IMR-90 (cell line): Measurements from ENCODE around the gene TIMM9. TPM values are rescaled to one million over a fixed set of nuclear protein-coding genes. Genes with fewer than 3 reads are reported as not detected.

Experiments used
- ATAC-seq: fragments of 200-7000 bp; cut with Tn5 transposase; 2 replicates; pipeline ENCODE4 v1.9.1; 2020; ENCODE audit warnings: low read depth, mild to moderate bottlenecking, moderate library complexity
- BruUV-seq: library from RNA; stranded (reverse); fragments of 400-500 nt; replicated peaks from 2 replicates; lab custom pipeline; 2021; lab: Mats Ljungman, UMichigan
- CTCF ChIA-PET: fragments of 300-600 bp; formaldehyde crosslinking; extraction: SDS; loops from one replicate; lab custom pipeline; 2021; ENCODE audit warnings: antibody characterized with exemption; lab: Yijun Ruan, JAX
- POLR2A ChIA-PET: fragments of 300-600 bp; sonication (Branson Sonifier 250); formaldehyde crosslinking; loops from one replicate; lab custom pipeline; 2022; ENCODE audit warnings: antibody characterized with exemption; ENCODE audit not compliant: unreplicated experiment; lab: Charles Lee
- DNase-seq: peaks from one replicate; pipeline ENCODE4 v3.0.0; 2013
- H2AFZ ChIP-seq: replicated peaks from 2 replicates; pipeline ENCODE3; 2013; ENCODE audit warnings: low read length, mild to moderate bottlenecking; ENCODE audit not compliant: poor library complexity
- H2AK5ac ChIP-seq: 2 replicates; pipeline ENCODE4 v1.6.1; 2013; ENCODE audit warnings: low read depth, low read length, inconsistent platforms
- H2AK9ac ChIP-seq: replicated peaks from 2 replicates; pipeline ENCODE3; 2013; ENCODE audit warnings: mild to moderate bottlenecking, low read depth, low read length, moderate library complexity; ENCODE audit not compliant: poor library complexity
- H2BK120ac ChIP-seq: 2 replicates; pipeline ENCODE4 v1.6.1; 2013; ENCODE audit warnings: low read depth, low read length, inconsistent platforms
- H2BK15ac ChIP-seq: 3 replicates; pipeline ENCODE4 v1.6.1; 2013; ENCODE audit warnings: low read depth, low read length, inconsistent platforms
- H2BK20ac ChIP-seq: 2 replicates; pipeline ENCODE4 v1.6.1; 2013; ENCODE audit warnings: low read depth, mild to moderate bottlenecking, inconsistent platforms, low read length, moderate library complexity
- H2BK5ac ChIP-seq: 2 replicates; pipeline ENCODE4 v1.6.1; 2013; ENCODE audit warnings: mild to moderate bottlenecking, low read depth, low read length, inconsistent platforms; ENCODE audit not compliant: poor library complexity, severe bottlenecking
- H3K14ac ChIP-seq: replicated peaks from 2 replicates; pipeline ENCODE4 v1.6.1; 2013; ENCODE audit warnings: low read depth, low read length, inconsistent platforms
- H3K18ac ChIP-seq: 2 replicates; pipeline ENCODE4 v1.6.1; 2013; ENCODE audit warnings: low read depth, low read length, control low read depth
- H3K23ac ChIP-seq: 2 replicates; pipeline ENCODE4 v1.6.1; 2013; ENCODE audit warnings: low read depth, low read length, inconsistent platforms
- H3K27ac ChIP-seq: 2 replicates; pipeline ENCODE4 v1.5.1; 2013; ENCODE audit warnings: mild to moderate bottlenecking, control low read depth, low read length; ENCODE audit not compliant: insufficient read depth
- H3K27me3 ChIP-seq: 2 replicates; pipeline ENCODE4 v1.6.1; 2013; ENCODE audit warnings: low read length; ENCODE audit not compliant: control insufficient read depth, insufficient read depth
- H3K36me3 ChIP-seq: 2 replicates; pipeline ENCODE4 v1.6.1; 2013; ENCODE audit warnings: low read length, mixed read lengths; ENCODE audit not compliant: control insufficient read depth, insufficient read depth
- H3K4ac ChIP-seq: 2 replicates; pipeline ENCODE4 v1.6.1; 2013; ENCODE audit warnings: low read depth, low read length, inconsistent platforms
- H3K4me1 ChIP-seq: 2 replicates; pipeline ENCODE4 v1.6.1; 2013; ENCODE audit warnings: low read length, mixed read lengths; ENCODE audit not compliant: control insufficient read depth, insufficient read depth
- H3K4me2 ChIP-seq: 2 replicates; pipeline ENCODE4 v1.6.1; 2013; ENCODE audit warnings: low read depth, mild to moderate bottlenecking, control low read depth, low read length, moderate library complexity
- H3K4me3 ChIP-seq: 2 replicates; pipeline ENCODE4 v1.5.1; 2013; ENCODE audit warnings: low read depth, mild to moderate bottlenecking, control low read depth, low read length, moderate library complexity; ENCODE audit not compliant: insufficient read depth
- H3K56ac ChIP-seq: 2 replicates; pipeline ENCODE4 v1.6.1; 2013; ENCODE audit warnings: low read length, inconsistent platforms; ENCODE audit not compliant: insufficient read depth; ENCODE audit errors: extremely low read depth
- H3K79me1 ChIP-seq, 2 experiments: 2 replicates each; pipeline ENCODE4 v1.6.1; 2013; ENCODE audit warnings: low read length in 2 of 2, inconsistent platforms in 1 of 2, low read depth in 1 of 2
- H3K9ac ChIP-seq: 2 replicates; pipeline ENCODE4 v1.6.1; 2013; ENCODE audit warnings: low read depth, low read length, control low read depth
- H3K9me1 ChIP-seq: 2 replicates; pipeline ENCODE4 v1.6.1; 2013; ENCODE audit warnings: low read length, inconsistent platforms; ENCODE audit not compliant: insufficient read depth
- H3K9me3 ChIP-seq: 2 replicates; pipeline ENCODE4 v1.6.1; 2013; ENCODE audit warnings: low read length; ENCODE audit not compliant: control insufficient read depth, insufficient read depth
- H4K20me1 ChIP-seq: 2 replicates; pipeline ENCODE4 v1.6.1; 2013; ENCODE audit warnings: low read length, inconsistent platforms; ENCODE audit not compliant: insufficient read depth
- H4K5ac ChIP-seq: 2 replicates; pipeline ENCODE4 v1.6.1; 2013; ENCODE audit warnings: mild to moderate bottlenecking, low read depth, low read length, control low read depth
- H4K8ac ChIP-seq, 2 experiments: 2 replicates each; pipeline ENCODE4 v1.6.1; 2013; ENCODE audit warnings: low read depth in 2 of 2, low read length in 2 of 2, control low read depth in 1 of 2, inconsistent platforms in 1 of 2
- H4K91ac ChIP-seq: 2 replicates; pipeline ENCODE4 v1.6.1; 2013; ENCODE audit warnings: low read depth, low read length, inconsistent platforms; ENCODE audit not compliant: insufficient read depth
- BHLHE40 ChIP-seq: fragments of 150-350 bp; IDR thresholded peaks from 2 replicates; pipeline ENCODE4 v1.6.1; 2016; ENCODE audit warnings: mild to moderate bottlenecking, low read depth, low read length
- CEBPB ChIP-seq: IDR thresholded peaks from 2 replicates; pipeline ENCODE4 v1.6.1; 2012; ENCODE audit warnings: low read depth, low read length, improper control_type of control experiment
- CHD1 ChIP-seq: IDR thresholded peaks from 2 replicates; pipeline ENCODE4 v1.6.1; 2012; ENCODE audit warnings: low read depth, low read length, improper control_type of control experiment
- CTCF ChIP-seq: conservative IDR thresholded peaks from 2 replicates; pipeline ENCODE4 v1.5.1; 2012; ENCODE audit warnings: mild to moderate bottlenecking, low read depth, low read length, improper control_type of control experiment
- FOS ChIP-seq: fragments of 150-350 bp; IDR thresholded peaks from 2 replicates; pipeline ENCODE4 v1.6.1; 2016; ENCODE audit warnings: low read depth, low read length
- MAFK ChIP-seq: IDR thresholded peaks from 2 replicates; pipeline ENCODE4 v1.6.1; 2012; ENCODE audit warnings: low read depth, low read length, improper control_type of control experiment
- MAZ ChIP-seq: IDR thresholded peaks from 2 replicates; pipeline ENCODE4 v1.6.1; 2012; ENCODE audit warnings: low read depth, mild to moderate bottlenecking, low read length, improper control_type of control experiment, moderate library complexity, borderline replicate concordance
- MXI1 ChIP-seq: IDR thresholded peaks from 2 replicates; pipeline ENCODE4 v1.6.1; 2012; ENCODE audit warnings: low read depth, mild to moderate bottlenecking, low read length, moderate library complexity, borderline replicate concordance
- NFE2L2 ChIP-seq: fragments of 150-350 bp; IDR thresholded peaks from 2 replicates; pipeline ENCODE4 v1.6.1; 2016; ENCODE audit warnings: low read depth, mild to moderate bottlenecking, low read length
- POLR2A ChIP-seq: IDR thresholded peaks from 2 replicates; pipeline ENCODE4 v1.6.1; 2012; ENCODE audit warnings: mild to moderate bottlenecking, low read depth, low read length
- RFX5 ChIP-seq: IDR thresholded peaks from 2 replicates; pipeline ENCODE4 v1.8.0; 2012; ENCODE audit warnings: low read depth, mild to moderate bottlenecking, low read length, moderate library complexity
- dilution Hi-C: fragments of 300-500 bp; cut with HindIII; formaldehyde crosslinking; loops from one replicate; pipeline ENCODE4 v1.14.3; 2018; ENCODE audit warnings: low sequenced_read_pairs; ENCODE audit not compliant: unreplicated experiment
- in situ Hi-C: fragments of 300-500 bp; cut with MboI; formaldehyde crosslinking; loops from 3 replicates; pipeline ENCODE4 v1.14.3; 2019; ENCODE audit warnings: low sequenced_read_pairs, inconsistent platforms, mixed read lengths
- intact Hi-C: fragments of 100-400 bp; cut with micrococcal nuclease; formaldehyde crosslinking; loops from 2 replicates; pipeline ENCODE4 v1.10.0; 2022
- polyA plus RNA-seq, 3 experiments: library from polyadenylated mRNA; depleted of rRNA; stranded (reverse); fragments of >200 nt; gene quantifications; 2 replicates each; pipeline ENCODE4 v1.2.3, GENCODE V29; 2012; ENCODE audit warnings: low replicate concordance in 1 of 3
- total RNA-seq: library from RNA; depleted of rRNA; stranded (reverse); fragments of >200 nt; gene quantifications from 2 replicates; pipeline ENCODE4 v1.2.3, GENCODE V29; 2012
- TF ChIP-seq, protein P1 (sequence below): fragments of 150-350 bp; IDR thresholded peaks from 2 replicates; pipeline ENCODE4 v1.6.1; 2017; ENCODE audit warnings: mild to moderate bottlenecking, antibody characterized with exemption, low read length, low read depth
- TF ChIP-seq, protein P2 (sequence below): fragments of 150-350 bp; IDR thresholded peaks from 2 replicates; pipeline ENCODE4 v1.6.1; 2016; ENCODE audit warnings: low read depth, mild to moderate bottlenecking, low read length, moderate library complexity, borderline replicate concordance

The TIMM9 gene
- total and polyA plus RNA-seq, 2 of the 4 experiments (the other 2 are of a cell fraction) = 23.7 to 27.8 TPM

DNA sequence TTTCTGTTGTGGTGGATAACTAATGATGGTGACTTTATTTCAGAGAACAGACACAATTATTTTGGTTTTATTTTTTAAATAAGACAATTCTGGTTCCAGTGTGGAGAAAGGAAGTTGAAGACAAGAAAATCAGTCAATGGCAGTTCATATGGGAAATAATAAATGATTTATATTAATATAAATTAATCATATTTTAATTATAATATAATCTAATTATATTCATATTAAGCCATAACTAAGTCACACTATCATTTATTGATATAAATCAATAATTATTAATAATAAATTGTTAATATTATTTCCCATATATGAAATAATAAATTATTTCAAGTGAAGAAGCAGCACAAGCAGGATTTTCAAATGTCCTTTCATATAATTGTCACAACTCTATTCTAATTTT lies 28.8 kb downstream of the TIMM9 start:
- Histone ChIP-seq H3K9ac (no peak overlapping the region), H4K91ac (no peak overlapping the region), H3K18ac (no peak overlapping the region), H3K14ac (no peak overlapping the region), H4K20me1 (no peaks in the 10 kb centered on the region), H2AK5ac (no peak overlapping the region), H3K79me1 (no peaks in the 10 kb centered on the region), H3K4me3 (no peak overlapping the region), H3K36me3 (no peaks in the 10 kb centered on the region), H3K56ac (no peak overlapping the region), H3K9me1 (peaks cover 6% of the 10 kb centered on the region; the same call in 1 of the 2 replicates), H3K23ac (no peak overlapping the region), H3K9me3 (no peaks in the 10 kb centered on the region), H3K4ac (no peak overlapping the region), H4K5ac (no peak overlapping the region), H2BK120ac (no peak overlapping the region), H3K4me2 (no peak overlapping the region), H4K8ac (no peak overlapping the region), H2BK15ac (no peak overlapping the region), H2AK9ac (no peak overlapping the region), H3K27ac (no peak overlapping the region), H3K27me3 (no peaks in the 10 kb centered on the region), H2BK5ac (no peak overlapping the region), H2AFZ (no peak overlapping the region), H2BK20ac (no peak overlapping the region), H3K4me1 (peaks cover 2% of the 10 kb centered on the region; the same call in 1 of the 2 replicates)
- DNase-seq (no peak), ATAC-seq (no peak)
- in situ Hi-C loops = loop anchor here (25.0 kb wide), 1 partner anchor 286 kb away; no protein-coding TSS in a partner anchor
- CTCF ChIA-PET = no interaction called here
- TF ChIP-seq MAZ = no peak
- TF ChIP-seq, protein P1, sequence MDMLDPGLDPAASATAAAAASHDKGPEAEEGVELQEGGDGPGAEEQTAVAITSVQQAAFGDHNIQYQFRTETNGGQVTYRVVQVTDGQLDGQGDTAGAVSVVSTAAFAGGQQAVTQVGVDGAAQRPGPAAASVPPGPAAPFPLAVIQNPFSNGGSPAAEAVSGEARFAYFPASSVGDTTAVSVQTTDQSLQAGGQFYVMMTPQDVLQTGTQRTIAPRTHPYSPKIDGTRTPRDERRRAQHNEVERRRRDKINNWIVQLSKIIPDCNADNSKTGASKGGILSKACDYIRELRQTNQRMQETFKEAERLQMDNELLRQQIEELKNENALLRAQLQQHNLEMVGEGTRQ = no peak
- TF ChIP-seq CTCF = no peak
- no peak for TF ChIP-seq MAFK
- TF ChIP-seq, protein P2, sequence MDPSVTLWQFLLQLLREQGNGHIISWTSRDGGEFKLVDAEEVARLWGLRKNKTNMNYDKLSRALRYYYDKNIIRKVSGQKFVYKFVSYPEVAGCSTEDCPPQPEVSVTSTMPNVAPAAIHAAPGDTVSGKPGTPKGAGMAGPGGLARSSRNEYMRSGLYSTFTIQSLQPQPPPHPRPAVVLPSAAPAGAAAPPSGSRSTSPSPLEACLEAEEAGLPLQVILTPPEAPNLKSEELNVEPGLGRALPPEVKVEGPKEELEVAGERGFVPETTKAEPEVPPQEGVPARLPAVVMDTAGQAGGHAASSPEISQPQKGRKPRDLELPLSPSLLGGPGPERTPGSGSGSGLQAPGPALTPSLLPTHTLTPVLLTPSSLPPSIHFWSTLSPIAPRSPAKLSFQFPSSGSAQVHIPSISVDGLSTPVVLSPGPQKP = no peak
- TF ChIP-seq MXI1 = no peak
- no peak for TF ChIP-seq POLR2A
- no peak for TF ChIP-seq BHLHE40
- no peak for TF ChIP-seq CEBPB
- no peak for TF ChIP-seq NFE2L2
- TF ChIP-seq RFX5 = no peak
- no peak for TF ChIP-seq FOS
- TF ChIP-seq CHD1 = no peak
- dilution Hi-C loops = no loop called here
- intact Hi-C loops = loop anchor here (10.0 kb wide), 1 partner anchor 294 kb away; no protein-coding TSS in a partner anchor
- BruUV-seq = no TSS peak
- POLR2A ChIA-PET = no interaction called here
